Neural progenitor cell (in vitro differentiated cells): Measurements from ENCODE around the gene PRDM5. TPM values are rescaled to one million over a fixed set of nuclear protein-coding genes. Genes with fewer than 3 reads are reported as not detected.

Experiments
- DNase-seq: peaks from one replicate; pipeline ENCODE4 v3.0.0-alpha.2; 2016; ENCODE audit warnings: low spot score
- H2AFZ ChIP-seq: fragments of 200-600 bp; sonication (generic); replicated peaks from 2 replicates; pipeline ENCODE4 v1.6.1; 2016; ENCODE audit warnings: antibody characterized with exemption
- H3F3A ChIP-seq: fragments of 200-600 bp; sonication (generic); 2 replicates; pipeline ENCODE4 v1.6.1; 2016; ENCODE audit warnings: antibody characterized with exemption, low read depth
- H3K27ac ChIP-seq: fragments of 200-600 bp; sonication (generic); 2 replicates; pipeline ENCODE4 v1.5.1; 2016; ENCODE audit warnings: mild to moderate bottlenecking
- H3K27me3 ChIP-seq: fragments of 200-600 bp; sonication (generic); 2 replicates; pipeline ENCODE4 v1.6.1; 2016; ENCODE audit warnings: mild to moderate bottlenecking, moderate library complexity
- H3K36me3 ChIP-seq: fragments of 200-600 bp; sonication (generic); 2 replicates; pipeline ENCODE4 v1.5.1; 2016
- H3K4me1 ChIP-seq: fragments of 200-600 bp; sonication (generic); 2 replicates; pipeline ENCODE4 v1.6.1; 2016; ENCODE audit warnings: mixed run types
- H3K4me2 ChIP-seq: fragments of 200-600 bp; sonication (generic); 2 replicates; pipeline ENCODE4 v1.6.1; 2016
- H3K4me3 ChIP-seq: fragments of 200-600 bp; sonication (generic); 2 replicates; pipeline ENCODE4 v1.5.1; 2016
- H3K79me2 ChIP-seq: fragments of 200-600 bp; sonication (generic); 2 replicates; pipeline ENCODE4 v1.6.1; 2016; ENCODE audit warnings: low read depth
- H3K9ac ChIP-seq: fragments of 200-600 bp; sonication (generic); 2 replicates; pipeline ENCODE4 v1.6.1; 2016
- H3K9me3 ChIP-seq: fragments of 200-600 bp; sonication (generic); 2 replicates; pipeline ENCODE4 v1.5.1; 2016; ENCODE audit warnings: low read depth
- H4K20me1 ChIP-seq: fragments of 200-600 bp; sonication (generic); 2 replicates; pipeline ENCODE4 v1.6.1; 2016; ENCODE audit warnings: low read depth
- H3K27ac Mint-ChIP-seq: 3 replicates; pipeline ENCODE4 v1.8.0; 2021; ENCODE audit warnings: mixed read lengths
- H3K27me3 Mint-ChIP-seq: 2 replicates; pipeline ENCODE4 v1.8.0; 2022; ENCODE audit warnings: low read depth, mild to moderate bottlenecking, inconsistent platforms, moderate library complexity, mixed read lengths; ENCODE audit not compliant: insufficient read depth
- H3K36me3 Mint-ChIP-seq: 3 replicates; pipeline ENCODE4 v1.8.0; 2021; ENCODE audit warnings: mixed read lengths
- H3K4me1 Mint-ChIP-seq: 3 replicates; pipeline ENCODE4 v1.8.0; 2021; ENCODE audit warnings: mixed read lengths
- H3K4me3 Mint-ChIP-seq: 3 replicates; pipeline ENCODE4 v1.8.0; 2021; ENCODE audit warnings: mild to moderate bottlenecking, moderate library complexity, mixed read lengths
- H3K9me3 Mint-ChIP-seq: 3 replicates; pipeline ENCODE4 v1.8.0; 2020; ENCODE audit warnings: mixed read lengths
- EZH2 ChIP-seq: fragments of 200-600 bp; sonication (generic); IDR thresholded peaks from 2 replicates; pipeline ENCODE4 v1.6.1; 2017; ENCODE audit warnings: antibody characterized with exemption, mild to moderate bottlenecking, moderate library complexity
- EZH2phosphoT487 ChIP-seq: fragments of 200-600 bp; sonication (generic); IDR thresholded peaks from 2 replicates; pipeline ENCODE4 v1.6.1; 2017; ENCODE audit warnings: antibody characterized with exemption
- total RNA-seq: library from RNA; depleted of rRNA; stranded (reverse); fragments of >200 nt; gene quantifications from 2 replicates; pipeline ENCODE4 v1.2.3, GENCODE V29; 2015; ENCODE audit warnings: low replicate concordance
- TF ChIP-seq, protein P1 (sequence below): fragments of 200-600 bp; sonication (generic); IDR thresholded peaks from 2 replicates; pipeline ENCODE4 v1.5.1; 2017; ENCODE audit warnings: antibody characterized with exemption, mild to moderate bottlenecking

PRDM5 gene
- total RNA-seq, 1 donor from 2014 or later: 51.7 TPM

DNA sequence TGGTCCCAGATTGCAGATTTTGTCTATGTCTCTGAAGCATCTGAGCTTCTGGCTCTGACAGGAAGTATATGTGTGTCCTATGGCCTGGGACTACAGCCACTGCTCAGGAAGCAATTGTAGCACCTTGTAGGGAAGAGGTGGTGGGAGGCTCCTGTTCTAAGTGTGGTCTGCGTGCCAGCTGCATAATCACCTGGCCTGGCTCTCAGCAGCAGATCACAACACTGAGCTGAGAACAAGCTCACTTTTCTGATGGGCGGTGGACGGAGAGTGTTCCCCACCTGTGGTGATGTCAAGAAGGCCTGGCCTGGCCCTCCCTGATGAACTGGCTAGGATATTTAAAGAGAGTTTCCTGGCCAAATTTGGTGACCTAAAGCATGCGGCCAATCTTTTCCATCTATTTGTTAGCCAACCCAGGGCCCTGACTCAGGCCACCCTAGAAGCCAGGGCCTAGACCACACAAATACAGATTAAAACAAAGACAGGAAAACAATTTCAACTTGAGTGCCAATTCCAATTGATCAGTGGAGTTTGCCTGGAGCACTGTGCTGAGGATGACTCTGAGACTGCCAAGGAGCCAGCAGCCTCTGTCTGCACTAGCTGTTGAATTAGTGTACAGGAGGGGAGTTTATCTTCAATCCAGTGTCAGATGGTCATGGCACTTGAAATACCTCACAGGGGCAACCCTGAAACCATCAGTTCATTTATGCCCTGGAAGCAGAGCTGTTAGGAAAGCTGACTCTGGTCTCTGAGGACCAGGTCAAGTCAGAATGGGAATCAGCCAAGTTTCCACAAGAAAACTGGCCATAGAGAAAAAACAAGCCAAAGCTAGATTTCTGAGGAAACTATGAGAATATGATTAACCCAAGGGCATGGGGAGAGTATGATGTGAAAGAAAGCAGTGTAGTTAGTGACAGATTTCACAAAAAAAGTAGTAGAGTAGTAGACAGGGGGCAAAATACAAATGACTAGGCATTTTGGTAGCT, 47.4 kb downstream of the PRDM5 start:
- H3K4me3 Mint-ChIP-seq: no peak overlapping the region
- H3K27ac Mint-ChIP-seq: no peak overlapping the region
- peak; percentile 4 for DNase-seq
- H3K4me2 ChIP-seq: no peak overlapping the region
- H3K27me3 Mint-ChIP-seq: no peaks in the 10 kb centered on the region
- no peak overlapping the region for H3K9ac ChIP-seq
- TF ChIP-seq EZH2phosphoT487: no peak
- no peak for TF ChIP-seq EZH2
- TF ChIP-seq, protein P1, sequence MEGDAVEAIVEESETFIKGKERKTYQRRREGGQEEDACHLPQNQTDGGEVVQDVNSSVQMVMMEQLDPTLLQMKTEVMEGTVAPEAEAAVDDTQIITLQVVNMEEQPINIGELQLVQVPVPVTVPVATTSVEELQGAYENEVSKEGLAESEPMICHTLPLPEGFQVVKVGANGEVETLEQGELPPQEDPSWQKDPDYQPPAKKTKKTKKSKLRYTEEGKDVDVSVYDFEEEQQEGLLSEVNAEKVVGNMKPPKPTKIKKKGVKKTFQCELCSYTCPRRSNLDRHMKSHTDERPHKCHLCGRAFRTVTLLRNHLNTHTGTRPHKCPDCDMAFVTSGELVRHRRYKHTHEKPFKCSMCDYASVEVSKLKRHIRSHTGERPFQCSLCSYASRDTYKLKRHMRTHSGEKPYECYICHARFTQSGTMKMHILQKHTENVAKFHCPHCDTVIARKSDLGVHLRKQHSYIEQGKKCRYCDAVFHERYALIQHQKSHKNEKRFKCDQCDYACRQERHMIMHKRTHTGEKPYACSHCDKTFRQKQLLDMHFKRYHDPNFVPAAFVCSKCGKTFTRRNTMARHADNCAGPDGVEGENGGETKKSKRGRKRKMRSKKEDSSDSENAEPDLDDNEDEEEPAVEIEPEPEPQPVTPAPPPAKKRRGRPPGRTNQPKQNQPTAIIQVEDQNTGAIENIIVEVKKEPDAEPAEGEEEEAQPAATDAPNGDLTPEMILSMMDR: no peak
- H2AFZ ChIP-seq: no peak overlapping the region
- no peak overlapping the region for H3K27ac ChIP-seq
- H3K36me3 Mint-ChIP-seq: no peaks in the 10 kb centered on the region
- H3K4me1 Mint-ChIP-seq: no peaks in the 10 kb centered on the region
- H3F3A ChIP-seq: no peaks in the 10 kb centered on the region
- no peaks in the 10 kb centered on the region for H4K20me1 ChIP-seq
- no peaks in the 10 kb centered on the region for H3K9me3 ChIP-seq
- no peaks in the 10 kb centered on the region for H3K4me1 ChIP-seq
- H3K36me3 ChIP-seq: no peaks in the 10 kb centered on the region
- H3K4me3 ChIP-seq: no peak overlapping the region
- H3K9me3 Mint-ChIP-seq: no peaks in the 10 kb centered on the region
- H3K79me2 ChIP-seq: no peaks in the 10 kb centered on the region
- no peaks in the 10 kb centered on the region for H3K27me3 ChIP-seq

GRCh38 chr4:120873554-120873953, 49.0 kb downstream of the PRDM5 start:
- no peak overlapping the region for H3K27ac Mint-ChIP-seq

GRCh38 chr4:120871173-120871572, 51.4 kb downstream of the PRDM5 start:
- Histone ChIP-seq H3K36me3 (no peaks in the 10 kb centered on the region), H3K79me2 (no peaks in the 10 kb centered on the region), H3K4me1 (peaks cover 10% of the 10 kb centered on the region), H3K4me3 (no peak overlapping the region), H3F3A (no peaks in the 10 kb centered on the region), H3K4me2 (no peak overlapping the region), H3K9me3 (no peaks in the 10 kb centered on the region), H3K27me3 (no peaks in the 10 kb centered on the region), H4K20me1 (no peaks in the 10 kb centered on the region), H3K9ac (no peak overlapping the region), H3K27ac (no peak overlapping the region), H2AFZ (no peak overlapping the region)
- Mint-ChIP-seq H3K36me3 (no peaks in the 10 kb centered on the region), H3K4me1 (peaks cover 3% of the 10 kb centered on the region), H3K4me3 (no peak overlapping the region), H3K9me3 (no peaks in the 10 kb centered on the region), H3K27ac (no peak overlapping the region), H3K27me3 (no peaks in the 10 kb centered on the region)
- DNase-seq: no peak
- TF ChIP-seq EZH2 (no peak), EZH2phosphoT487 (no peak)
- TF ChIP-seq, protein P1: no peak

More at GRCh38 chr4:120873554-120873953, 49.0 kb downstream of the PRDM5 start:
- H3K27me3 Mint-ChIP-seq: no peaks in the 10 kb centered on the region
- DNase-seq: no peak
- Histone ChIP-seq H3K9me3 (no peaks in the 10 kb centered on the region), H3F3A (no peaks in the 10 kb centered on the region), H3K4me2 (no peak overlapping the region), H2AFZ (no peak overlapping the region), H3K79me2 (no peaks in the 10 kb centered on the region), H3K4me3 (no peak overlapping the region), H3K4me1 (no peaks in the 10 kb centered on the region), H4K20me1 (no peaks in the 10 kb centered on the region), H3K27ac (no peak overlapping the region), H3K36me3 (no peaks in the 10 kb centered on the region), H3K27me3 (no peaks in the 10 kb centered on the region), H3K9ac (no peak overlapping the region)
- no peaks in the 10 kb centered on the region for H3K9me3 Mint-ChIP-seq
- H3K36me3 Mint-ChIP-seq: no peaks in the 10 kb centered on the region
- no peak overlapping the region for H3K4me3 Mint-ChIP-seq
- no peak for TF ChIP-seq EZH2
- no peak for TF ChIP-seq EZH2phosphoT487
- TF ChIP-seq, protein P1: peak; percentile 26
- H3K4me1 Mint-ChIP-seq: no peaks in the 10 kb centered on the region
